NCI-H82 treated with DMSO at 0.1 percent for 48 hours (cell line): Measurements from ENCODE around the gene LTB.
"Not testable (repeated sequence)": the region's sequence is repeated elsewhere in the genome, so short reads cannot be mapped to it uniquely, and the experiment has no call there.

Source experiments
- DNase-seq: peaks from one replicate; lab custom pipeline; 2025; ENCODE audit not compliant: unreplicated experiment; lab: John Stamatoyannopoulos, UW

The LTB gene

GRCh38 chr6:31556307-31556706 lies 25.9 kb downstream of the LTB start:
- no peak for DNase-seq

- not testable (repeated sequence) for DNase-seq
These were observed 30.9 kb downstream of the LTB start for GRCh38 chr6:31551371-31551770.

GRCh38 chr6:31548544-31548873 lies 33.7 kb downstream of the LTB start:
- no peak for DNase-seq

- DNase-seq: no peak
These were observed 34.3 kb downstream of the LTB start for GRCh38 chr6:31547727-31548543.

- DNase-seq: peak; percentile 99
These were observed 35.1 kb downstream of the LTB start, which contains the start of gene NFKBIL1 for GRCh38 chr6:31546958-31547726. Gene NFKBIL1, plus strand, starts transcription at chr6:31547608. Its CDS starts 87 bp downstream, at chr6:31547695.

GRCh38 chr6:31546339-31546957 lies 35.8 kb downstream of the LTB start, which contains the start of gene ATP6V1G2:
Gene ATP6V1G2, minus strand, starts transcription at chr6:31546608. Its CDS starts 49 bp downstream, at chr6:31546559.
- DNase-seq: peak; percentile 97

GRCh38 chr6:31545291-31545690 lies 36.9 kb downstream of the LTB start:
- peak; percentile 79 for DNase-seq

- no peak for DNase-seq
These were observed 37.5 kb downstream of the LTB start for GRCh38 chr6:31544676-31545075.

- DNase-seq: no peak
These were observed 38.6 kb downstream of the LTB start for GRCh38 chr6:31543639-31544038.

- peak; percentile 96 for DNase-seq
These were observed 40.3 kb downstream of the LTB start, which contains the start of gene DDX39B for GRCh38 chr6:31541658-31542521. Gene DDX39B, minus strand, starts transcription at chr6:31542003. Its CDS starts 1,471 bp downstream, at chr6:31540532.

- DNase-seq: no peak
These were observed 41.1 kb downstream of the LTB start for GRCh38 chr6:31541059-31541657.

- no peak for DNase-seq
These were observed 41.6 kb downstream of the LTB start for GRCh38 chr6:31540640-31541039.

- no peak for DNase-seq
These were observed 43.3 kb downstream of the LTB start for GRCh38 chr6:31538805-31539400.

- DNase-seq: no peak
These were observed 46.5 kb downstream of the LTB start for GRCh38 chr6:31535538-31536324.

- DNase-seq: no peak
These were observed 47.6 kb downstream of the LTB start for GRCh38 chr6:31534521-31535040.

- DNase-seq: no peak
These were observed 48.2 kb downstream of the LTB start for GRCh38 chr6:31534011-31534410.

- no peak for DNase-seq
These were observed 48.8 kb downstream of the LTB start for GRCh38 chr6:31533455-31533841.

- no peak for DNase-seq
These were observed 49.4 kb downstream of the LTB start for GRCh38 chr6:31532644-31533454.
